Endodermal cell (in vitro differentiated cells): ENCODE measurements around the gene ATP2A2. TPM values are rescaled to one million over a fixed set of nuclear protein-coding genes. Genes with fewer than 3 reads are reported as not detected.
A peak's percentile ranks its signal among the peaks of the same experiment; 100 is the strongest.

Source experiments
- DNase-seq: peaks from one replicate; pipeline ENCODE4 v3.0.0-alpha.2; 2017
- H3K27ac ChIP-seq: 2 replicates; pipeline ENCODE4 v1.5.1; 2013; ENCODE audit warnings: mild to moderate bottlenecking, low read depth, low read length, moderate library complexity
- H3K27me3 ChIP-seq: 2 replicates; pipeline ENCODE4 v1.6.1; 2013; ENCODE audit warnings: mild to moderate bottlenecking, low read length, moderate library complexity; ENCODE audit not compliant: insufficient read depth, control insufficient read depth, poor library complexity, severe bottlenecking
- H3K36me3 ChIP-seq: 2 replicates; pipeline ENCODE4 v1.7.0; 2013; ENCODE audit warnings: mild to moderate bottlenecking, low read length, moderate library complexity; ENCODE audit not compliant: control insufficient read depth, insufficient read depth
- H3K4me1 ChIP-seq: one replicate; pipeline ENCODE4 v1.7.0; 2013; ENCODE audit warnings: low read length; ENCODE audit not compliant: control insufficient read depth, insufficient read depth
- H3K4me3 ChIP-seq: 2 replicates; pipeline ENCODE4 v1.5.1; 2013; ENCODE audit warnings: mild to moderate bottlenecking, low read length, moderate library complexity
- H3K9ac ChIP-seq: 2 replicates; pipeline ENCODE4 v1.6.1; 2013; ENCODE audit warnings: mild to moderate bottlenecking, low read length, moderate library complexity; ENCODE audit not compliant: poor library complexity, severe bottlenecking; ENCODE audit errors: extremely low read depth
- H3K9me3 ChIP-seq: 2 replicates; pipeline ENCODE4 v1.6.1; 2013; ENCODE audit warnings: mild to moderate bottlenecking, low read length, moderate library complexity; ENCODE audit not compliant: control insufficient read depth
- H3K27ac Mint-ChIP-seq: 2 replicates; pipeline ENCODE4 v1.8.0; 2020; ENCODE audit warnings: mixed read lengths
- H3K27me3 Mint-ChIP-seq: 2 replicates; pipeline ENCODE4 v1.8.0; 2021; ENCODE audit warnings: mild to moderate bottlenecking, mixed read lengths; ENCODE audit not compliant: insufficient read depth
- H3K36me3 Mint-ChIP-seq: 2 replicates; pipeline ENCODE4 v1.8.0; 2020; ENCODE audit warnings: low read depth, mixed read lengths
- H3K4me1 Mint-ChIP-seq: 2 replicates; pipeline ENCODE4 v1.8.0; 2020; ENCODE audit warnings: mixed read lengths
- H3K4me3 Mint-ChIP-seq: 2 replicates; pipeline ENCODE4 v1.8.0; 2020; ENCODE audit warnings: mild to moderate bottlenecking, moderate library complexity, mixed read lengths
- H3K9me3 Mint-ChIP-seq: 2 replicates; pipeline ENCODE4 v1.8.0; 2020; ENCODE audit warnings: mild to moderate bottlenecking, mixed read lengths
- CTCF ChIP-seq: fragments of 200-600 bp; sonication (generic); conservative IDR thresholded peaks from 2 replicates; pipeline ENCODE4 v1.5.0; 2021; ENCODE audit warnings: antibody characterized with exemption, mild to moderate bottlenecking
- WGBS, 2 experiments: methylation state at CpG; one replicate each; pipeline versions ENCODE4 v1.1.5 to v1.1.7; 2013; ENCODE audit warnings: missing lambda C conversion rate in 2 of 2, mixed read lengths in 1 of 2; ENCODE audit not compliant: insufficient coverage in 1 of 2, insufficient read length in 1 of 2; 5-methylcytosine and 5-hydroxymethylcytosine counted together
- total RNA-seq, 2 donors: library from RNA; stranded (reverse); fragmentation: NEBNext Ultra II Directional in 1 of 2; extraction: Animal tissue kit (Norgen Biotek cat#: 25700) in 1 of 2; gene quantifications; 2 replicates in 1 of 2; 3 replicates in 1 of 2; pipeline ENCODE4 v1.2.1, GENCODE V29; 2021

ATP2A2 gene
- total RNA-seq, 2 donors from 2014 or later: 151 to 235 TPM

GRCh38 chr12:110246636-110247339, 34.3 kb upstream of the ATP2A2 start:
- DNase-seq: no peak
- Histone ChIP-seq H3K4me3 (no peak overlapping the region), H3K9me3 (peaks cover 9% of the 10 kb centered on the region), H3K27ac (no peak overlapping the region), H3K36me3 (peaks cover 11% of the 10 kb centered on the region), H3K9ac (no peak overlapping the region), H3K4me1 (peaks cover 19% of the 10 kb centered on the region), H3K27me3 (no peaks in the 10 kb centered on the region)
- peaks cover 53% of the 10 kb centered on the region for H3K4me1 Mint-ChIP-seq
- H3K27me3 Mint-ChIP-seq: no peaks in the 10 kb centered on the region
- WGBS, 2 experiments: 92 to 100% methylated on average over 1 to 4 of the region's 4 CpGs
- no peak for TF ChIP-seq CTCF
- no peak overlapping the region for H3K4me3 Mint-ChIP-seq
- H3K27ac Mint-ChIP-seq: no peak overlapping the region
- H3K36me3 Mint-ChIP-seq: peaks cover 5% of the 10 kb centered on the region
- peaks cover 3% of the 10 kb centered on the region for H3K9me3 Mint-ChIP-seq

- Histone ChIP-seq H3K36me3 (peaks cover 11% of the 10 kb centered on the region), H3K4me1 (peaks cover 19% of the 10 kb centered on the region), H3K27ac (no peak overlapping the region), H3K4me3 (no peak overlapping the region), H3K9me3 (peaks cover 9% of the 10 kb centered on the region), H3K27me3 (no peaks in the 10 kb centered on the region), H3K9ac (no peak overlapping the region)
- no peaks in the 10 kb centered on the region for H3K27me3 Mint-ChIP-seq
- peaks cover 5% of the 10 kb centered on the region for H3K36me3 Mint-ChIP-seq
- H3K27ac Mint-ChIP-seq: no peak overlapping the region
- 89 to 91% methylated on average over 10 to 14 of the region's 14 CpGs for whole genome bisulfite sequencing, 2 experiments
- DNase-seq: peak; percentile 61
- peaks cover 53% of the 10 kb centered on the region for H3K4me1 Mint-ChIP-seq
- TF ChIP-seq CTCF: no peak
- H3K9me3 Mint-ChIP-seq: peaks cover 3% of the 10 kb centered on the region
- H3K4me3 Mint-ChIP-seq: no peak overlapping the region
Measured at GRCh38 chr12:110247340-110248095, 33.5 kb upstream of the ATP2A2 start.

GRCh38 chr12:110248096-110248447, 33.0 kb upstream of the ATP2A2 start:
- Histone ChIP-seq H3K9me3 (peaks cover 9% of the 10 kb centered on the region), H3K36me3 (peaks cover 11% of the 10 kb centered on the region), H3K9ac (no peak overlapping the region), H3K27ac (no peak overlapping the region), H3K27me3 (no peaks in the 10 kb centered on the region), H3K4me3 (no peak overlapping the region), H3K4me1 (peaks cover 19% of the 10 kb centered on the region)
- Mint-ChIP-seq H3K36me3 (peaks cover 4% of the 10 kb centered on the region), H3K4me1 (peaks cover 57% of the 10 kb centered on the region), H3K27me3 (no peaks in the 10 kb centered on the region), H3K9me3 (peaks cover 3% of the 10 kb centered on the region), H3K4me3 (no peak overlapping the region), H3K27ac (no peak overlapping the region)
- WGBS, 2 experiments: 99% methylated on average over 4 of the region's 4 CpGs; no CpG with 5 or more reads in 1 of the 2 experiments
- TF ChIP-seq CTCF: no peak
- DNase-seq: no peak
